Measurements from ENCODE around the gene KRTAP10-7. TPM values are rescaled to one million over a fixed set of nuclear protein-coding genes. Genes with fewer than 3 reads are reported as not detected.

The KRTAP10-7 gene
- total and polyA plus RNA-seq, 2 experiments from 2014 or later = not detected

GRCh38 chr21:44568667-44569556, 31.5 kb upstream of the KRTAP10-7 start:
- H3K27me3 ChIP-seq (ENCODE audit: insufficient read depth) = no peaks in the 10 kb centered on the region
- no peak for ATAC-seq
- peak overlapping the region; percentile 38; the same call in 1 of the 2 replicates for H2AFZ ChIP-seq
- no peak overlapping the region for H3K27ac ChIP-seq (ENCODE audit: low read depth)
- no peaks in the 10 kb centered on the region for H3K79me2 ChIP-seq (replicated peaks; ENCODE audit: insufficient read depth)
- Mint-ChIP-seq H3K36me3 (ENCODE audit: low read depth) (peaks cover 4% of the 10 kb centered on the region; the same call in 2 of the 3 replicates), H3K27me3 (ENCODE audit: insufficient read depth, low read depth, poor library complexity) (peaks cover 13% of the 10 kb centered on the region), H3K4me3 (no peak overlapping the region), H3K9me3 (peaks cover 25% of the 10 kb centered on the region), H3K4me1 (no peaks in the 10 kb centered on the region; the same call in 2 of the 3 replicates), H3K27ac (no peak overlapping the region)
- no peaks in the 10 kb centered on the region for H3K4me1 ChIP-seq (ENCODE audit: insufficient read depth)
- H3K4me2 ChIP-seq = no peak overlapping the region
- H4K20me1 ChIP-seq (replicated peaks; ENCODE audit: insufficient read depth) = no peaks in the 10 kb centered on the region
- no peak overlapping the region for H3K4me3 ChIP-seq
- TF ChIP-seq CREB1 (CRISPR knock-in tag; IDR thresholded peaks at IDR 0.05; ENCODE audit: low read depth) = no peak
- TF ChIP-seq, protein P1, sequence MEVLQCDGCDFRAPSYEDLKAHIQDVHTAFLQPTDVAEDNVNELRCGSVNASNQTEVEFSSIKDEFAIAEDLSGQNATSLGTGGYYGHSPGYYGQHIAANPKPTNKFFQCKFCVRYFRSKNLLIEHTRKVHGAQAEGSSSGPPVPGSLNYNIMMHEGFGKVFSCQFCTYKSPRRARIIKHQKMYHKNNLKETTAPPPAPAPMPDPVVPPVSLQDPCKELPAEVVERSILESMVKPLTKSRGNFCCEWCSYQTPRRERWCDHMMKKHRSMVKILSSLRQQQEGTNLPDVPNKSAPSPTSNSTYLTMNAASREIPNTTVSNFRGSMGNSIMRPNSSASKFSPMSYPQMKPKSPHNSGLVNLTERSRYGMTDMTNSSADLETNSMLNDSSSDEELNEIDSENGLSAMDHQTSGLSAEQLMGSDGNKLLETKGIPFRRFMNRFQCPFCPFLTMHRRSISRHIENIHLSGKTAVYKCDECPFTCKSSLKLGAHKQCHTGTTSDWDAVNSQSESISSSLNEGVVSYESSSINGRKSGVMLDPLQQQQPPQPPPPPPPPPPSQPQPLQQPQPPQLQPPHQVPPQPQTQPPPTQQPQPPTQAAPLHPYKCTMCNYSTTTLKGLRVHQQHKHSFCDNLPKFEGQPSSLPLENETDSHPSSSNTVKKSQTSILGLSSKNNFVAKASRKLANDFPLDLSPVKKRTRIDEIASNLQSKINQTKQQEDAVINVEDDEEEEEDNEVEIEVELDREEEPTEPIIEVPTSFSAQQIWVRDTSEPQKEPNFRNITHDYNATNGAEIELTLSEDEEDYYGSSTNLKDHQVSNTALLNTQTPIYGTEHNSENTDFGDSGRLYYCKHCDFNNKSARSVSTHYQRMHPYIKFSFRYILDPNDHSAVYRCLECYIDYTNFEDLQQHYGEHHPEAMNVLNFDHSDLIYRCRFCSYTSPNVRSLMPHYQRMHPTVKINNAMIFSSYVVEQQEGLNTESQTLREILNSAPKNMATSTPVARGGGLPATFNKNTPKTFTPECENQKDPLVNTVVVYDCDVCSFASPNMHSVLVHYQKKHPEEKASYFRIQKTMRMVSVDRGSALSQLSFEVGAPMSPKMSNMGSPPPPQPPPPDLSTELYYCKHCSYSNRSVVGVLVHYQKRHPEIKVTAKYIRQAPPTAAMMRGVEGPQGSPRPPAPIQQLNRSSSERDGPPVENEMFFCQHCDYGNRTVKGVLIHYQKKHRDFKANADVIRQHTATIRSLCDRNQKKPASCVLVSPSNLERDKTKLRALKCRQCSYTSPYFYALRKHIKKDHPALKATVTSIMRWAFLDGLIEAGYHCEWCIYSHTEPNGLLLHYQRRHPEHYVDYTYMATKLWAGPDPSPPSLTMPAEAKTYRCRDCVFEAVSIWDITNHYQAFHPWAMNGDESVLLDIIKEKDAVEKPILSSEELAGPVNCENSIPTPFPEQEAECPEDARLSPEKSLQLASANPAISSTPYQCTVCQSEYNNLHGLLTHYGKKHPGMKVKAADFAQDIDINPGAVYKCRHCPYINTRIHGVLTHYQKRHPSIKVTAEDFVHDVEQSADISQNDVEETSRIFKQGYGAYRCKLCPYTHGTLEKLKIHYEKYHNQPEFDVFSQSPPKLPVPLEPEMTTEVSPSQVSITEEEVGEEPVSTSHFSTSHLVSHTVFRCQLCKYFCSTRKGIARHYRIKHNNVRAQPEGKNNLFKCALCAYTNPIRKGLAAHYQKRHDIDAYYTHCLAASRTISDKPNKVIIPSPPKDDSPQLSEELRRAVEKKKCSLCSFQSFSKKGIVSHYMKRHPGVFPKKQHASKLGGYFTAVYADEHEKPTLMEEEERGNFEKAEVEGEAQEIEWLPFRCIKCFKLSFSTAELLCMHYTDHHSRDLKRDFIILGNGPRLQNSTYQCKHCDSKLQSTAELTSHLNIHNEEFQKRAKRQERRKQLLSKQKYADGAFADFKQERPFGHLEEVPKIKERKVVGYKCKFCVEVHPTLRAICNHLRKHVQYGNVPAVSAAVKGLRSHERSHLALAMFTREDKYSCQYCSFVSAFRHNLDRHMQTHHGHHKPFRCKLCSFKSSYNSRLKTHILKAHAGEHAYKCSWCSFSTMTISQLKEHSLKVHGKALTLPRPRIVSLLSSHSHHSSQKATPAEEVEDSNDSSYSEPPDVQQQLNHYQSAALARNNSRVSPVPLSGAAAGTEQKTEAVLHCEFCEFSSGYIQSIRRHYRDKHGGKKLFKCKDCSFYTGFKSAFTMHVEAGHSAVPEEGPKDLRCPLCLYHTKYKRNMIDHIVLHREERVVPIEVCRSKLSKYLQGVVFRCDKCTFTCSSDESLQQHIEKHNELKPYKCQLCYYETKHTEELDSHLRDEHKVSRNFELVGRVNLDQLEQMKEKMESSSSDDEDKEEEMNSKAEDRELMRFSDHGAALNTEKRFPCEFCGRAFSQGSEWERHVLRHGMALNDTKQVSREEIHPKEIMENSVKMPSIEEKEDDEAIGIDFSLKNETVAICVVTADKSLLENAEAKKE (CRISPR knock-in tag; IDR thresholded peaks at IDR 0.05) = no peak
- TF ChIP-seq, protein P2, sequence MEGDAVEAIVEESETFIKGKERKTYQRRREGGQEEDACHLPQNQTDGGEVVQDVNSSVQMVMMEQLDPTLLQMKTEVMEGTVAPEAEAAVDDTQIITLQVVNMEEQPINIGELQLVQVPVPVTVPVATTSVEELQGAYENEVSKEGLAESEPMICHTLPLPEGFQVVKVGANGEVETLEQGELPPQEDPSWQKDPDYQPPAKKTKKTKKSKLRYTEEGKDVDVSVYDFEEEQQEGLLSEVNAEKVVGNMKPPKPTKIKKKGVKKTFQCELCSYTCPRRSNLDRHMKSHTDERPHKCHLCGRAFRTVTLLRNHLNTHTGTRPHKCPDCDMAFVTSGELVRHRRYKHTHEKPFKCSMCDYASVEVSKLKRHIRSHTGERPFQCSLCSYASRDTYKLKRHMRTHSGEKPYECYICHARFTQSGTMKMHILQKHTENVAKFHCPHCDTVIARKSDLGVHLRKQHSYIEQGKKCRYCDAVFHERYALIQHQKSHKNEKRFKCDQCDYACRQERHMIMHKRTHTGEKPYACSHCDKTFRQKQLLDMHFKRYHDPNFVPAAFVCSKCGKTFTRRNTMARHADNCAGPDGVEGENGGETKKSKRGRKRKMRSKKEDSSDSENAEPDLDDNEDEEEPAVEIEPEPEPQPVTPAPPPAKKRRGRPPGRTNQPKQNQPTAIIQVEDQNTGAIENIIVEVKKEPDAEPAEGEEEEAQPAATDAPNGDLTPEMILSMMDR (conservative IDR thresholded peaks at IDR 0.05; ENCODE audit: low read depth in 2 of 2) = no peak
- no peak for TF ChIP-seq POLR2AphosphoS5 (IDR thresholded peaks at IDR 0.05; ENCODE audit: low read depth)
- TF ChIP-seq JUNB (IDR thresholded peaks at IDR 0.05; ENCODE audit: unreplicated experiment) = no peak
- TF ChIP-seq NANOG (IDR thresholded peaks at IDR 0.05; ENCODE audit: borderline replicate concordance) = no peak
- TF ChIP-seq, protein P3, sequence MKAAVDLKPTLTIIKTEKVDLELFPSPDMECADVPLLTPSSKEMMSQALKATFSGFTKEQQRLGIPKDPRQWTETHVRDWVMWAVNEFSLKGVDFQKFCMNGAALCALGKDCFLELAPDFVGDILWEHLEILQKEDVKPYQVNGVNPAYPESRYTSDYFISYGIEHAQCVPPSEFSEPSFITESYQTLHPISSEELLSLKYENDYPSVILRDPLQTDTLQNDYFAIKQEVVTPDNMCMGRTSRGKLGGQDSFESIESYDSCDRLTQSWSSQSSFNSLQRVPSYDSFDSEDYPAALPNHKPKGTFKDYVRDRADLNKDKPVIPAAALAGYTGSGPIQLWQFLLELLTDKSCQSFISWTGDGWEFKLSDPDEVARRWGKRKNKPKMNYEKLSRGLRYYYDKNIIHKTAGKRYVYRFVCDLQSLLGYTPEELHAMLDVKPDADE (IDR thresholded peaks at IDR 0.05) = no peak
- no peak for TF ChIP-seq EZH2 (IDR thresholded peaks at IDR 0.05; ENCODE audit: low read depth, unreplicated experiment)
- no peak for TF ChIP-seq EZH2phosphoT487 (IDR thresholded peaks at IDR 0.05; ENCODE audit: unreplicated experiment)
- no peak for TF ChIP-seq ZNF331 (CRISPR knock-in tag; IDR thresholded peaks at IDR 0.05; ENCODE audit: low read depth)
- TF ChIP-seq ZNF114 (CRISPR knock-in tag; IDR thresholded peaks at IDR 0.05) = no peak
- no peak for TF ChIP-seq REST (IDR thresholded peaks at IDR 0.05; ENCODE audit: unreplicated experiment)
- TF ChIP-seq STAT1 (IDR thresholded peaks at IDR 0.05; ENCODE audit: unreplicated experiment) = no peak
- H3F3A ChIP-seq (replicated peaks; ENCODE audit: low read depth) = no peaks in the 10 kb centered on the region
- no peaks in the 10 kb centered on the region for H3K36me3 ChIP-seq (ENCODE audit: insufficient read depth)
- DNase-seq (ENCODE audit: low spot score) = no peak
- H3K9me2 ChIP-seq (ENCODE audit: insufficient read depth) = no peaks in the 10 kb centered on the region
